ENCODE results near the gene CUEDC1. TPM values are rescaled to one million over a fixed set of nuclear protein-coding genes. Genes with fewer than 3 reads are reported as not detected.

The CUEDC1 gene
- total and polyA plus RNA-seq, 9 of the 15 experiments (the other 6 are each of a cell fraction or from before 2014, with no cell fraction given) = 0.20 to 4.1 (median 1.6) TPM; not detected in 1

DNA sequence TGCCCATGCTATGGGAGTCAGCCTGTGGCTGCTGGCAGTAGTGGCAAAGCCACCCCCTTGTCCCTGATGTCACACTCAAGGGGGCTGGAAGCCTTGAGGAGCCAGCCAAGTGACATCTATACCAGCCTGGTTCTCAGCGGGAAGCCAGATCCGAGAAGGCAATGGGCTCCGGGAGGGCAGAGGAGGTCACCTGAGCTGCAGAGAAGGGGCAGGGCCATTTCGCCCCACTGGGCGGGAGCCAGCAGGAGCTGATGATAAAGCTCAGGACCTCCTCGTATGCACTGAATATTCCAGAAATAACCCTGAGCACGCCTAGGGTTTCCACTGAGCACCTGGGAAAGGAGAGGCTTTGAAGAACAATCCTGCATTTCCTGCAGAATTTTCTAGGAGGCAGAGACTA lies 124.3 kb downstream of the CUEDC1 start:
- H3K4me1 ChIP-seq (replicated peaks in 1 of 2; ENCODE audit: control insufficient read depth in 2 of 2, insufficient read depth in 2 of 2, low read length in 2 of 2) = 0 out of 5 replicates have a peak, but pooled peaks cover 0 to 3% of the 10 kb centered on the region in 2 experiments
- H3K9ac ChIP-seq (ENCODE audit: insufficient read depth in 1 of 2, low read depth in 2 of 2, low read length in 2 of 2) = peak overlapping the region in 1 of 2 experiments; percentile 57; a peak in 1 of 4 replicates
- ChIA-PET POLR2A (interaction anchor here (1.1 to 1.6 kb wide), 3 partner anchors 19 to 149 kb away, joined by 3 to 6 read pairs (median 5); no protein-coding TSS in a partner anchor), CTCF (ENCODE audit: low intra/inter-chr PET ratio) (no interaction called here)
- ATAC-seq (no peak), DNase-seq (ENCODE audit: extremely low read depth in 1 of 4, low spot score in 3 of 4) (no peak), FAIRE-seq (no peak)
- no peak overlapping the region for H2AFZ ChIP-seq (ENCODE audit: low read depth, low read length)
- H3K4me3 ChIP-seq = no peak overlapping the region
- H3K79me2 ChIP-seq (ENCODE audit: control insufficient read depth, insufficient read depth, low read length) = no peaks in the 10 kb centered on the region
- BruUV-seq (replicated peaks) = no TSS peak
- intact Hi-C loops (cut with micrococcal nuclease) (loop anchor here (5.0 kb wide), 2 partner anchors 234 to 699 kb away; no protein-coding TSS in a partner anchor), in situ Hi-C loops (cut with MboI) (no loop called here)
- H3K4me2 ChIP-seq (ENCODE audit: insufficient read depth, low read length) = no peak overlapping the region
- H4K20me1 ChIP-seq (replicated peaks; ENCODE audit: control insufficient read depth, insufficient read depth, low read length) = no peaks in the 10 kb centered on the region
- no peaks in the 10 kb centered on the region for H3K36me3 ChIP-seq (ENCODE audit: control insufficient read depth, insufficient read depth, low read length)
- no peaks in the 10 kb centered on the region for H3K9me3 ChIP-seq (replicated peaks; ENCODE audit: control insufficient read depth, insufficient read depth, low read depth, low read length)
- H3K27me3 ChIP-seq (ENCODE audit: control insufficient read depth in 2 of 2, insufficient read depth in 2 of 2, low read length in 2 of 2) = peaks cover 4 to 5% of the 10 kb centered on the region in 2 experiments; a peak in 4 of 5 replicates
- peaks cover 3% of the 10 kb centered on the region for H3K9me1 ChIP-seq (ENCODE audit: control insufficient read depth, insufficient read depth, low read length)
- no peak overlapping the region for H3K27ac ChIP-seq (ENCODE audit: extremely low read depth, low read depth, low read length)
- WGBS (ENCODE audit: insufficient coverage, low coverage, missing lambda C conversion rate) = 7% methylated on average over 7 of the region's 7 CpGs
- TF ChIP-seq NCOA2 (IDR thresholded peaks at IDR 0.05; ENCODE audit: partially characterized antibody in 2 of 2) (no peak), CBFA2T3 (IDR thresholded peaks at IDR 0.05) (no peak), KLF13 (tag; IDR thresholded peaks at IDR 0.05; ENCODE audit: borderline replicate concordance, low read depth) (no peak), ZNF354B (CRISPR knock-in tag; IDR thresholded peaks at IDR 0.05) (no peak), ZNF445 (CRISPR knock-in tag; IDR thresholded peaks at IDR 0.05; ENCODE audit: low read depth) (no peak), ZFP36 (IDR thresholded peaks at IDR 0.05; ENCODE audit: low read depth, low read length, partially characterized antibody) (no peak), RAD21 (CRISPR knock-in tag; conservative IDR thresholded peaks at IDR 0.05 in 1 of 2, IDR thresholded peaks at IDR 0.05 in 1 of 2) (no peak), PYGO2 (tag; IDR thresholded peaks at IDR 0.05) (no peak)
- TF ChIP-seq, protein P1, sequence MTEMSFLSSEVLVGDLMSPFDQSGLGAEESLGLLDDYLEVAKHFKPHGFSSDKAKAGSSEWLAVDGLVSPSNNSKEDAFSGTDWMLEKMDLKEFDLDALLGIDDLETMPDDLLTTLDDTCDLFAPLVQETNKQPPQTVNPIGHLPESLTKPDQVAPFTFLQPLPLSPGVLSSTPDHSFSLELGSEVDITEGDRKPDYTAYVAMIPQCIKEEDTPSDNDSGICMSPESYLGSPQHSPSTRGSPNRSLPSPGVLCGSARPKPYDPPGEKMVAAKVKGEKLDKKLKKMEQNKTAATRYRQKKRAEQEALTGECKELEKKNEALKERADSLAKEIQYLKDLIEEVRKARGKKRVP (CRISPR knock-in tag; IDR thresholded peaks at IDR 0.05) = no peak
- TF ChIP-seq, protein P2, sequence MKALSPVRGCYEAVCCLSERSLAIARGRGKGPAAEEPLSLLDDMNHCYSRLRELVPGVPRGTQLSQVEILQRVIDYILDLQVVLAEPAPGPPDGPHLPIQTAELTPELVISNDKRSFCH (CRISPR knock-in tag; IDR thresholded peaks at IDR 0.05) = no peak
- TF ChIP-seq, protein P2 (tag; IDR thresholded peaks at IDR 0.05) = no peak
- TF ChIP-seq, protein P3, sequence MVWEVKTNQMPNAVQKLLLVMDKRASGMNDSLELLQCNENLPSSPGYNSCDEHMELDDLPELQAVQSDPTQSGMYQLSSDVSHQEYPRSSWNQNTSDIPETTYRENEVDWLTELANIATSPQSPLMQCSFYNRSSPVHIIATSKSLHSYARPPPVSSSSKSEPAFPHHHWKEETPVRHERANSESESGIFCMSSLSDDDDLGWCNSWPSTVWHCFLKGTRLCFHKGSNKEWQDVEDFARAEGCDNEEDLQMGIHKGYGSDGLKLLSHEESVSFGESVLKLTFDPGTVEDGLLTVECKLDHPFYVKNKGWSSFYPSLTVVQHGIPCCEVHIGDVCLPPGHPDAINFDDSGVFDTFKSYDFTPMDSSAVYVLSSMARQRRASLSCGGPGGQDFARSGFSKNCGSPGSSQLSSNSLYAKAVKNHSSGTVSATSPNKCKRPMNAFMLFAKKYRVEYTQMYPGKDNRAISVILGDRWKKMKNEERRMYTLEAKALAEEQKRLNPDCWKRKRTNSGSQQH (CRISPR knock-in tag; IDR thresholded peaks at IDR 0.05) = no peak
- TF ChIP-seq, protein P4, sequence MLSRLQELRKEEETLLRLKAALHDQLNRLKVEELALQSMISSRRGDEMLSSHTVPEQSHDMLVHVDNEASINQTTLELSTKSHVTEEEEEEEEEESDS (CRISPR knock-in tag; IDR thresholded peaks at IDR 0.05) = no peak
